Measurements from ENCODE around the gene CLINT1.
A peak's percentile ranks its signal among the peaks of the same experiment; 100 is the strongest.

CLINT1 gene

GRCh38 chr5:157766902-157767301 lies 92.0 kb downstream of the CLINT1 start:
- no peak for FAIRE-seq
- no peak for TF ChIP-seq POLR2AphosphoS5 (IDR thresholded peaks at IDR 0.05; ENCODE audit: low read depth, low read length)
- no peak for TF ChIP-seq POLR2A (IDR thresholded peaks at IDR 0.05; ENCODE audit: low read depth, low read length)
- no peak for TF ChIP-seq TAF1 (IDR thresholded peaks at IDR 0.05; ENCODE audit: borderline replicate concordance, low read depth, low read length)
- DNase-seq (ENCODE audit: insufficient read length), result no peak

- FAIRE-seq, result no peak
- TF ChIP-seq TAF1 (IDR thresholded peaks at IDR 0.05; ENCODE audit: borderline replicate concordance, low read depth, low read length), result no peak
- TF ChIP-seq POLR2AphosphoS5 (IDR thresholded peaks at IDR 0.05; ENCODE audit: low read depth, low read length), result no peak
- TF ChIP-seq POLR2A (IDR thresholded peaks at IDR 0.05; ENCODE audit: low read depth, low read length), result no peak
- no peak for DNase-seq (ENCODE audit: insufficient read length)
These were observed 92.5 kb downstream of the CLINT1 start for GRCh38 chr5:157766442-157766841.

- DNase-seq (ENCODE audit: insufficient read length) (no peak), FAIRE-seq (no peak)
- TF ChIP-seq POLR2AphosphoS5 (IDR thresholded peaks at IDR 0.05; ENCODE audit: low read depth, low read length), result no peak
- TF ChIP-seq POLR2A (IDR thresholded peaks at IDR 0.05; ENCODE audit: low read depth, low read length), result no peak
- TF ChIP-seq TAF1 (IDR thresholded peaks at IDR 0.05; ENCODE audit: borderline replicate concordance, low read depth, low read length), result no peak
These were observed 94.4 kb downstream of the CLINT1 start for GRCh38 chr5:157764531-157764930.

DNA sequence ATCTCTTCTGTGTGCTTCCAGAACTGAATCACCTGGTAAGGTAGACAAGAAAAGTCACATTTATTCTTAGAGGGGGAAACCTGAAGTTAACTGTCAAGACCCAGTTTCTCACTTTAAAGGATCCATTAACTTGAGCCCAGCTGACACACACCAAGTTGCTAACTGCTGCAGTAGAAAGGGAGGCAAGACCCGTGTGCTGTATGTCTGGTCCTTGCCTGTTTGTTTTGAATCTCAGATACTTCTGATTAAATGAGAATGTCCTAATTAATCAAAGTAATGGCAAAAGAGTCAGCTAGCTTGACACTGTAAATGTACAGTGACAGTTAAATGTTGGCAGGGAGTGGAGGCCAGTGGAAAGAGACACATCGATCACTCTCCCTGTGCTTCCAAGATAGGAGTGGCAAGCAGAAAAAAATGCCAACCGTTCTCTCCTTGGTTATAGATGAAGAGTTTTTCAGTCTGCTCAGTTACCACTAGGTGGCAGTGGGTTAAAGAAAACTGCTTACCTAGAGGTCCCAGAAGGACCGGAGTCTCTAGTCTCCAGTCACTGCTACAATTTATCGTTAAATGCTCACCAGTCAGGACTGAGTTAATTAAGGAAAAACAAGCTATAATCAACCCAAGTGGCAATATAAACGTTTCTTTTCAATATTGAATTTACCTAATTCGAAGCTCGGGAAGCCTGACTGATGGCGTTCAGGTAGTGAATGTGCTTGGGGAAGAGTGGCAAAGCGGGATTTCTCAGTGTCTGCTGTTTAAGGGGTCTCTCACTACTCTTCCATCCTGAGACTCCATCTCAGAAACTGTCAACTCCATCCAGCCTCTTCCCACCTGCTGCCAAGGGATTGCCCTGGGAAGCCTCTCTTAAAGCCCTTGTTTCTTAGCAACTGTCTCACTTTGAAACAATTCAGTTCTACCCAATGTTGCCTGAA lies 97.0 kb downstream of the CLINT1 start:
- TF ChIP-seq POLR2A (IDR thresholded peaks at IDR 0.05; ENCODE audit: low read depth, low read length) (no peak), POLR2AphosphoS5 (IDR thresholded peaks at IDR 0.05; ENCODE audit: low read depth, low read length) (no peak), TAF1 (IDR thresholded peaks at IDR 0.05; ENCODE audit: borderline replicate concordance, low read depth, low read length) (no peak)
- FAIRE-seq, result peak; percentile 40
- DNase-seq (ENCODE audit: insufficient read length), result peak; percentile 34

- DNase-seq (ENCODE audit: insufficient read length) (no peak), FAIRE-seq (peak; percentile 51)
- TF ChIP-seq POLR2AphosphoS5 (IDR thresholded peaks at IDR 0.05; ENCODE audit: low read depth, low read length) (no peak), POLR2A (IDR thresholded peaks at IDR 0.05; ENCODE audit: low read depth, low read length) (no peak), TAF1 (IDR thresholded peaks at IDR 0.05; ENCODE audit: borderline replicate concordance, low read depth, low read length) (no peak)
These were observed 100.2 kb downstream of the CLINT1 start for GRCh38 chr5:157758706-157759105.

DNA sequence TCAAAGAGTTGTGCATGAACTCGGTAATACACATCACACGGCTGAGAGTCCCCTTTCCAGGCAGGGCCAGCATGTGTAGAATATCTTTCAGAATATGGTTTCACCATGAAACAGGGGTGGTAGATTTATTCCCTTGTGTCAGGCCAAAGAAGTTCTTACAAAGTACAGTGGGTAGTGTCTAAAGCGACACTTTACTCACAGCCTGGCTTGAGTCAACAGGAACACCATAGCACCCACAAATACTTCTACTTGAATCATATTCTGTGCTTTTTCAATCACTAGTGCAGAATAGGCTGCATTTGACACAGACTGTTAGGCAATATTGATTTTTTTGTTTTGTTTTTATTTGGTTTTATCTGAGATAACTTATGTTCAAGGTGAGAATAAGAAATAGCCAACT lies 102.8 kb downstream of the CLINT1 start:
- no peak for TF ChIP-seq TAF1 (IDR thresholded peaks at IDR 0.05; ENCODE audit: borderline replicate concordance, low read depth, low read length)
- TF ChIP-seq POLR2A (IDR thresholded peaks at IDR 0.05; ENCODE audit: low read depth, low read length), result no peak
- no peak for TF ChIP-seq POLR2AphosphoS5 (IDR thresholded peaks at IDR 0.05; ENCODE audit: low read depth, low read length)
- FAIRE-seq (no peak), DNase-seq (ENCODE audit: insufficient read length) (no peak)

GRCh38 chr5:157750320-157750719 lies 108.6 kb downstream of the CLINT1 start:
- no peak for DNase-seq (ENCODE audit: insufficient read length)

DNA sequence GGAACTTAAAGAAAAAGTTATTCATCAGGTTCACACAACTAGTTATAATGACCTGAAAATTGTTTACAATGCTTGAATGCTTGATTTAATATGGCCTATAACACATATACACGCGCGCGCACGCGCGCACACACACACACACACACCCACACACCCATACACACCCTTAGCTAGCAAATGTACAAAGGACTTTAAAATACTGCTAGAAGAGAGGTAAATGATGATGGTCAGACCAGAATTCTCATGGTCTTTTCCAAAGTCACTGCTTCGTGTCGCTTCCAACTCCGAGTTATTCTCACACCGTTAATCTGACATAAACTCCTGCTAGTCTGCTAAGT lies 109.5 kb downstream of the CLINT1 start:
- FAIRE-seq (no peak), DNase-seq (ENCODE audit: insufficient read length) (no peak)
- TF ChIP-seq POLR2A (IDR thresholded peaks at IDR 0.05; ENCODE audit: low read depth, low read length) (no peak), TAF1 (IDR thresholded peaks at IDR 0.05; ENCODE audit: borderline replicate concordance, low read depth, low read length) (no peak), POLR2AphosphoS5 (IDR thresholded peaks at IDR 0.05; ENCODE audit: low read depth, low read length) (no peak)

More at GRCh38 chr5:157750320-157750719, 108.6 kb downstream of the CLINT1 start:
- TF ChIP-seq POLR2A (IDR thresholded peaks at IDR 0.05; ENCODE audit: low read depth, low read length) (no peak), POLR2AphosphoS5 (IDR thresholded peaks at IDR 0.05; ENCODE audit: low read depth, low read length) (no peak), TAF1 (IDR thresholded peaks at IDR 0.05; ENCODE audit: borderline replicate concordance, low read depth, low read length) (no peak)
- FAIRE-seq, result no peak

GRCh38 chr5:157748760-157749461 lies 110.0 kb downstream of the CLINT1 start:
- no peak for TF ChIP-seq POLR2A (IDR thresholded peaks at IDR 0.05; ENCODE audit: low read depth, low read length)
- no peak for TF ChIP-seq TAF1 (IDR thresholded peaks at IDR 0.05; ENCODE audit: borderline replicate concordance, low read depth, low read length)
- TF ChIP-seq POLR2AphosphoS5 (IDR thresholded peaks at IDR 0.05; ENCODE audit: low read depth, low read length), result no peak
- no peak for DNase-seq (ENCODE audit: insufficient read length)

DNA sequence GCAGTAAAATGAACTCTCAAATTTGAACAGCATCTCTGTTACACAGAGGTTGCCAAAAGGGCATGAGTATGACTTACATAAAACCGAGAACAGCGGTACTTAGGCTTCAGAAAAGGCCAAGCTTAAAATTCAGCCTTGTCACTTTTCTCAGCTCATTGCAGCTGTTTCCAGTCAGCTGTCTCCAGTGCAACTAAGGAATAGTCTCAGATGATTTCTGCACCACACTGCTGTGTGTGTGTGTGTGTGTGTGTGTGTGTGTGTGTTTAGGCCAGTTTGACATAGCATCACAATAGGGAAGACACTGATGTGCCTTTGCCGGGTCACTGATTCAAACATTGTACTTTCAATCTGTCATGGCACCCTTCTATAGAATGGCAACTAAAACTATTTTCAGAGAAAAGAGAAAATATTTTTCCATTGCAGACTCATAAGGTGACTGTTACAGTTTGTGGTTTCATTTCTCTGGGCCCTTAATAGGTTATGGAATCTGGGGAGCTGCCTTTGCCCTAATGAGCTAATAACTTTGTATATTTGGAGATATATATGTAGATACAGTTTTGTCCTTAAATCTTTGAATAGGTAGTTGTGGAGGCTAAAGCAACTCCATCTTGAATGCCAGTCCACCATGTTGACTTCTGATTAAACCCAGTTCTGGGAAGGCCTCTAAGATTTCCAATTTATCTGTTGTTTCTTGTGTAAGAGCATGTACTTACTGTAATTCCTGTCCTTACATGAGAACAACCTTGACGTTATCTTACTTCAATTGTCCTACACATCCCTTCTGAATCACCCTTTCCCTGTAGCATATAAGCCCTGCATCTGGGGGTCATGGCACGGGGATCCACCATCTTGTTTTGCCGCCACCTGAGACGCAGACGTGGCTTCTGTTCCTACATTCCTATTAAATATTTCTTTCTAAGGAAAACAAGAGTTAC lies 110.9 kb downstream of the CLINT1 start:
- FAIRE-seq (no peak), DNase-seq (ENCODE audit: insufficient read length) (no peak)
- no peak for TF ChIP-seq POLR2AphosphoS5 (IDR thresholded peaks at IDR 0.05; ENCODE audit: low read depth, low read length)
- no peak for TF ChIP-seq POLR2A (IDR thresholded peaks at IDR 0.05; ENCODE audit: low read depth, low read length)
- no peak for TF ChIP-seq TAF1 (IDR thresholded peaks at IDR 0.05; ENCODE audit: borderline replicate concordance, low read depth, low read length)

More at GRCh38 chr5:157748760-157749461, 110.0 kb downstream of the CLINT1 start:
- no peak for FAIRE-seq
